ENCODE data around the gene CSF3R. TPM values are rescaled to one million over a fixed set of nuclear protein-coding genes. Genes with fewer than 3 reads are reported as not detected.
A peak's percentile ranks its signal among the peaks of the same experiment; 100 is the strongest.

Gene CSF3R
- total RNA-seq, 2 experiments from 2014 or later, result 3.7 to 4.1 TPM

DNA sequence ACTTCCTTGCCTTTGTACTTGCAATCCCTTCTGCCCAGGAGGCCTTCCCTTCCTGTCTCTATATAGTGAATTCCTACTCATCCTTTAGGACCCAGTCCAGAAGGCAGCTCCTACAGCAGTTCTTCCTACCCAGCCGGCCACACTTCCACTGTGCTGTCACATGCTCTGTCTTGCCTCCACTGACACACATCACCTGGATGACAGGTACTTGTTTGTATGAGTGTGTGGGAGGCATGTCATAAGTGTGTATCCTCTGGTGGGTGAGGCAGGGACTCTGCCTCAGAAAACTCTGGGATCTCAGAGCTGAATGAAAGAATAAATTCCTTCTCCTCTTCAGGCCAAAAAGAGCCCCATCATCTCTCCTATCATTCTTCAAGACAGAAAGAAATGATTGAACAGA is 27.3 kb downstream of the CSF3R start:
- TF ChIP-seq, protein P1, sequence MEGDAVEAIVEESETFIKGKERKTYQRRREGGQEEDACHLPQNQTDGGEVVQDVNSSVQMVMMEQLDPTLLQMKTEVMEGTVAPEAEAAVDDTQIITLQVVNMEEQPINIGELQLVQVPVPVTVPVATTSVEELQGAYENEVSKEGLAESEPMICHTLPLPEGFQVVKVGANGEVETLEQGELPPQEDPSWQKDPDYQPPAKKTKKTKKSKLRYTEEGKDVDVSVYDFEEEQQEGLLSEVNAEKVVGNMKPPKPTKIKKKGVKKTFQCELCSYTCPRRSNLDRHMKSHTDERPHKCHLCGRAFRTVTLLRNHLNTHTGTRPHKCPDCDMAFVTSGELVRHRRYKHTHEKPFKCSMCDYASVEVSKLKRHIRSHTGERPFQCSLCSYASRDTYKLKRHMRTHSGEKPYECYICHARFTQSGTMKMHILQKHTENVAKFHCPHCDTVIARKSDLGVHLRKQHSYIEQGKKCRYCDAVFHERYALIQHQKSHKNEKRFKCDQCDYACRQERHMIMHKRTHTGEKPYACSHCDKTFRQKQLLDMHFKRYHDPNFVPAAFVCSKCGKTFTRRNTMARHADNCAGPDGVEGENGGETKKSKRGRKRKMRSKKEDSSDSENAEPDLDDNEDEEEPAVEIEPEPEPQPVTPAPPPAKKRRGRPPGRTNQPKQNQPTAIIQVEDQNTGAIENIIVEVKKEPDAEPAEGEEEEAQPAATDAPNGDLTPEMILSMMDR (IDR thresholded peaks at IDR 0.05), result no peak
- intact Hi-C loops (cut with DNase I, micrococcal nuclease), result no loop called here
- no peaks in the 10 kb centered on the region for H3K9me3 Mint-ChIP-seq
- DNase-seq, result no peak
- peaks cover 34% of the 10 kb centered on the region for H3K36me3 ChIP-seq (ENCODE audit: insufficient read depth, low read length)
- no peak overlapping the region for H3K4me3 ChIP-seq (ENCODE audit: low read length)
- H3K9me3 ChIP-seq (ENCODE audit: control insufficient read depth in 1 of 2, insufficient read depth in 1 of 2, low read length in 2 of 2), result no peaks in the 10 kb centered on the region
- no peak overlapping the region for H3K27ac ChIP-seq (ENCODE audit: low read depth in 1 of 2, low read length in 2 of 2)
- peak overlapping the region; percentile 67 for H3K27ac Mint-ChIP-seq
- CTCF ChIA-PET, result no interaction called here
- no peak for ATAC-seq (ENCODE audit: poor library complexity)
- H3K27me3 ChIP-seq (ENCODE audit: control insufficient read depth in 1 of 2, insufficient read depth in 2 of 2, low read length in 2 of 2), result no peaks in the 10 kb centered on the region
- H3K27me3 Mint-ChIP-seq, result no peaks in the 10 kb centered on the region
- peaks cover 35% of the 10 kb centered on the region for H3K4me1 ChIP-seq (ENCODE audit: insufficient read depth, low read length)
- POLR2A ChIA-PET, result interaction anchor here (1.2 kb wide), 1 partner anchor 9 kb away, joined by 7 read pairs; the partner anchor contains the start of gene MRPS15
- H3K4me1 Mint-ChIP-seq (ENCODE audit: low read depth), result peaks cover 42% of the 10 kb centered on the region
- peaks cover 52% of the 10 kb centered on the region for H3K36me3 Mint-ChIP-seq (ENCODE audit: low read depth)
- no peak overlapping the region for H3K4me3 Mint-ChIP-seq

DNA sequence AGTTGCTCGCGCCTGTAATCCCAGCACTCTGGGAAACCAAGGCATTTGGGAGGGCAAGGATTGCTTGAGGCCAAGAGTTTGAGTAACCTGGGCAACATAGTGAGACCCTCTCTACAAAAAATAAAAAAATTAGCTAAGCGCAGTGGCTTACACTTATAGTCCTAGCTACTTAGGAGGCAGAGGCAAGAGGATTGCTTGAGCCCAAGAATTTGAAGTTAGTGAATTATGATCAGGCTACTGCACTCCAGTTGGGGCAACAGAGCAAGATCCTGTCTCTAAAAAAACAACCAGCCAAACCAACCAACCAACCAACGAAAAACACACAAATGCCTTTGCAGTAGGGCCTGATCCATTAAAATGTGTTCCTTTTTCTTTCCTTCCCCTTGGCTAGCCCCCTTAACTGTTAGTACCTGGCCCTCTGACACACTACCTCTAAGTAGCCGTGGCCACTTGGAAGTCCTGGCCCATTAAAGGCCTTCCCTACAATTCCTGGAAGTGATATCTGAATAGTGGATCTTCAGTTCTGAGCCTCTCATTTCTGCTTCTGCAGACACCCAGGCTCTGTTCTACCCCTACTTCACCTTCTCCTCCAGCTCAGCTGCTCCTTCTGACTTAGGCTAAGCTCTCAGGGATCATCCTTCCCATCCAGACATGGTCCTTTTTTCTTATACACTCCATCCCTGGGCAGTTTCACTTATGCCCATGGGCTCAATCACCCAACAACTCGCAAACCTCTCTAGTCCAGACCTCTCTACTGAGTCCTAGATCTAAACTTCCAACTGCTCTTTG is 28.9 kb downstream of the CSF3R start:
- POLR2A ChIA-PET, result interaction anchor here (1.1 to 1.2 kb wide), 1 partner anchor 10 kb away, joined by 7 read pairs; the partner anchor contains the start of gene MRPS15
- H3K9me3 ChIP-seq (ENCODE audit: control insufficient read depth in 1 of 2, insufficient read depth in 1 of 2, low read length in 2 of 2), result no peaks in the 10 kb centered on the region
- ATAC-seq (ENCODE audit: poor library complexity), result no peak
- H3K4me3 ChIP-seq (ENCODE audit: low read length), result no peak overlapping the region
- no peaks in the 10 kb centered on the region for H3K27me3 Mint-ChIP-seq
- H3K27ac Mint-ChIP-seq, result peak overlapping the region; percentile 67
- CTCF ChIA-PET, result no interaction called here
- peaks cover 39% of the 10 kb centered on the region for H3K4me1 ChIP-seq (ENCODE audit: insufficient read depth, low read length)
- H3K36me3 Mint-ChIP-seq (ENCODE audit: low read depth), result peaks cover 41% of the 10 kb centered on the region
- no peak for DNase-seq
- H3K4me1 Mint-ChIP-seq (ENCODE audit: low read depth), result peaks cover 46% of the 10 kb centered on the region
- TF ChIP-seq, protein P1 (IDR thresholded peaks at IDR 0.05), result no peak
- peak overlapping the region; percentile 61 for H3K4me3 Mint-ChIP-seq
- intact Hi-C loops (cut with DNase I, micrococcal nuclease), result loop anchor here in 1 of 2 experiments (5.0 kb wide), 1 partner anchor 1239 kb away; the partner anchor contains the start of gene CDCA8
- no peaks in the 10 kb centered on the region for H3K9me3 Mint-ChIP-seq
- peaks cover 27% of the 10 kb centered on the region for H3K36me3 ChIP-seq (ENCODE audit: insufficient read depth, low read length)
- H3K27me3 ChIP-seq (ENCODE audit: control insufficient read depth in 1 of 2, insufficient read depth in 2 of 2, low read length in 2 of 2), result no peaks in the 10 kb centered on the region
- no peak overlapping the region for H3K27ac ChIP-seq (ENCODE audit: low read depth in 1 of 2, low read length in 2 of 2)

DNA sequence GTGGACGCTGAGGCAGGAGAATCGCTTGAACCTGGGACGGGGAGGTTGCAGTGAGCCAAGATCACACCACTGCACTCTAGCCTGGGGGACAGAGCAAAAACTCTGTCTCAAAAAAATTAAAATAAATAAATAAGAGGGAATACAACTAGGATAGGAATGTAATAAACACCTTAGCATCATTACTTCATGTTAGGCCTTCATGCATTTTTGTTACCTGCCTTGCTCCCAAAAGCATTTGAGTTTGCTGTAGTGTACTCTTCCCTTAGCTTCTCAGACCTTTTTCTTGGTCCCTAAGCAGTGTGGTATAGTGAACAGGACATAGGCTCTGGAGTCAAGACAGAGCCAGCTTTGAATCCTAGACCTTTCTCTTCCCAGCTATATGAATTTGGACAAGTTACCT is 29.7 kb downstream of the CSF3R start:
- Mint-ChIP-seq H3K4me3 (no peak overlapping the region), H3K36me3 (ENCODE audit: low read depth) (peaks cover 36% of the 10 kb centered on the region), H3K4me1 (ENCODE audit: low read depth) (peaks cover 39% of the 10 kb centered on the region), H3K9me3 (no peaks in the 10 kb centered on the region), H3K27me3 (no peaks in the 10 kb centered on the region), H3K27ac (peak overlapping the region; percentile 36)
- CTCF ChIA-PET, result no interaction called here
- Histone ChIP-seq H3K4me3 (ENCODE audit: low read length) (no peak overlapping the region), H3K27ac (ENCODE audit: low read depth in 1 of 2, low read length in 2 of 2) (no peak overlapping the region), H3K4me1 (ENCODE audit: insufficient read depth, low read length) (peaks cover 32% of the 10 kb centered on the region), H3K27me3 (ENCODE audit: control insufficient read depth in 1 of 2, insufficient read depth in 2 of 2, low read length in 2 of 2) (no peaks in the 10 kb centered on the region), H3K9me3 (ENCODE audit: control insufficient read depth in 1 of 2, insufficient read depth in 1 of 2, low read length in 2 of 2) (no peaks in the 10 kb centered on the region), H3K36me3 (ENCODE audit: insufficient read depth, low read length) (peaks cover 27% of the 10 kb centered on the region)
- intact Hi-C loops (cut with DNase I, micrococcal nuclease), result loop anchor here in 1 of 2 experiments (5.0 kb wide), 1 partner anchor 1239 kb away; the partner anchor contains the start of gene CDCA8
- no peak for DNase-seq
- no peak for ATAC-seq (ENCODE audit: poor library complexity)
- POLR2A ChIA-PET, result interaction anchor here (1.1 kb wide), 1 partner anchor 11 kb away, joined by 7 read pairs; the partner anchor contains the start of gene MRPS15
- TF ChIP-seq, protein P1 (IDR thresholded peaks at IDR 0.05), result no peak

Data from CD4-positive, alpha-beta T cell (primary cell).